Testis (tissue), 2 donors: ENCODE measurements around the gene MAP1B.

Experiments
- CTCF ChIP-seq, 3 experiments: fragments of 450-650 bp in 2 of 3; fragments of 200-600 bp in 1 of 3; sonication (generic) in 1 of 3; IDR thresholded peaks; one replicate each; pipeline ENCODE4 v1.5.1; 2016 to 2019; ENCODE audit warnings: antibody characterized with exemption in 3 of 3, mild to moderate bottlenecking in 2 of 3, moderate library complexity in 1 of 3
- POLR2A ChIP-seq: fragments of 450-650 bp; IDR thresholded peaks from one replicate; pipeline ENCODE4 v1.6.1; 2017; ENCODE audit warnings: antibody characterized with exemption, mild to moderate bottlenecking, moderate library complexity

GRCh38 chr5:72167804-72168203 is 60.5 kb downstream of the MAP1B start:
- TF ChIP-seq CTCF (IDR thresholded peaks at IDR 0.05) (no peak), POLR2A (no peak)
